ENCODE measurements around the gene WSB2. TPM values are rescaled to one million over a fixed set of nuclear protein-coding genes. Genes with fewer than 3 reads are reported as not detected.

Gene WSB2
- total RNA-seq, 2 experiments from 2014 or later: 26.2 to 27.9 TPM

- DNase-seq: no peak
- no peak for ATAC-seq
- no peak for TF ChIP-seq CTCF (IDR thresholded peaks at IDR 0.05)
These were observed 66.2 kb downstream of the WSB2 start for GRCh38 chr12:117994551-117995438.

GRCh38 chr12:117986705-117987469 lies 74.1 kb downstream of the WSB2 start:
- DNase-seq: no peak
- TF ChIP-seq CTCF (IDR thresholded peaks at IDR 0.05): no peak
- intact Hi-C loops (cut with micrococcal nuclease): no loop called here
- ChIA-PET CTCF (no interaction called here), POLR2A (no interaction called here)
- Mint-ChIP-seq H3K36me3 (ENCODE audit: low read depth) (no peaks in the 10 kb centered on the region), H3K4me1 (ENCODE audit: low read depth) (no peaks in the 10 kb centered on the region), H3K4me3 (no peak overlapping the region), H3K27me3 (peaks cover 7% of the 10 kb centered on the region), H3K27ac (no peak overlapping the region), H3K9me3 (peaks cover 5% of the 10 kb centered on the region)
- ATAC-seq: peak; percentile 47

More at GRCh38 chr12:117994551-117995438, 66.2 kb downstream of the WSB2 start:
- H3K9me3 Mint-ChIP-seq: peaks cover 8% of the 10 kb centered on the region
- H3K4me3 Mint-ChIP-seq: no peak overlapping the region
- H3K27me3 Mint-ChIP-seq: peaks cover 10% of the 10 kb centered on the region
- no peak overlapping the region for H3K27ac Mint-ChIP-seq
- ChIA-PET POLR2A (interaction anchor here (0.6 kb wide), 1 partner anchor 483 kb away, joined by 5 read pairs; no protein-coding TSS in a partner anchor), CTCF (no interaction called here)
- no peaks in the 10 kb centered on the region for H3K36me3 Mint-ChIP-seq (ENCODE audit: low read depth)
- H3K4me1 Mint-ChIP-seq (ENCODE audit: low read depth): peaks cover 6% of the 10 kb centered on the region
- intact Hi-C loops (cut with micrococcal nuclease): no loop called here

GRCh38 chr12:117985182-117985581 lies 75.8 kb downstream of the WSB2 start:
- CTCF ChIA-PET: interaction anchor here (1.4 kb wide), 1 partner anchor 135 kb away, joined by 4 read pairs; no protein-coding TSS in a partner anchor
- H3K36me3 Mint-ChIP-seq (ENCODE audit: low read depth): no peaks in the 10 kb centered on the region

More at GRCh38 chr12:117985182-117985581, 75.8 kb downstream of the WSB2 start:
- no peak for TF ChIP-seq CTCF (IDR thresholded peaks at IDR 0.05)
- H3K27ac Mint-ChIP-seq: no peak overlapping the region
- peaks cover 5% of the 10 kb centered on the region for H3K9me3 Mint-ChIP-seq
- H3K4me3 Mint-ChIP-seq: no peak overlapping the region
- POLR2A ChIA-PET: no interaction called here
- H3K4me1 Mint-ChIP-seq (ENCODE audit: low read depth): no peaks in the 10 kb centered on the region
- intact Hi-C loops (cut with micrococcal nuclease): no loop called here
- DNase-seq (no peak), ATAC-seq (no peak)
- H3K27me3 Mint-ChIP-seq: peaks cover 5% of the 10 kb centered on the region

Other genes starting within 250 kb of the WSB2 start
- gene KSR2, start 92.2 kb downstream of the WSB2 start, total RNA-seq: under 1 TPM in 1 of 2 experiments, not detected in 1; 0.02 TPM
- gene RFC5, start 44.5 kb downstream of the WSB2 start, total RNA-seq: 10 to 100 TPM; 59.8 to 65.6 TPM
- 1 to 10 TPM; 4.2 to 5.3 TPM for gene VSIG10, start 42.8 kb upstream of the WSB2 start, total RNA-seq
- 100 to 1,000 TPM; 122 to 128 TPM for gene PEBP1, start 74.9 kb upstream of the WSB2 start, total RNA-seq